KG1 (cell line): ENCODE measurements around the gene PDE4B.
A peak's percentile ranks its signal among the peaks of the same experiment; 100 is the strongest.

Experiments
- DNase-seq: peaks from one replicate; lab custom pipeline; 2025; lab: John Stamatoyannopoulos, UW

The PDE4B gene

GRCh38 chr1:65792669-65793358, at the start of gene PDE4B:
Gene PDE4B, plus strand, starts transcription at chr1:65792895.
- peak; percentile 27 for DNase-seq

- DNase-seq, result no peak
Measured at GRCh38 chr1:65744731-65745130, 48.0 kb upstream of the PDE4B start.

DNA sequence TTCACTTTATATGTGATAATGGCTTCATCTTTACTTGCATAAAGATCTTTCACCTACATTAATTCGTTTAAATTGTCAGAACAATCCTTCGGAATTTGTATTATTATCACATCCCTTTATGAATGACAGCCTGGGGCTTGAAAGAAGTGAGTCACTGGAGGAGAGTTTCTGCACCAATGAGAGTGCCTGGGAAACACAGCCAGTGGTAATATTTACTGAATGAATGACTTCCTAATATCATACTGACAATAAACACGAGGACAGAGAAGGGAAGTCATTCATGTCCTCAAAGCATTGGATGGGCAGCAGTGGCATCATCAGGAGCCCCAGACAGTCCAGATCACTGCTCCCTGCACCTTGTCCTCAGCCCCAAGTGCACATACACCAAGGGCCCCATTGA, 40.7 kb upstream of the PDE4B start:
- DNase-seq, result no peak

- DNase-seq, result no peak
Measured at GRCh38 chr1:65756616-65757015, 36.1 kb upstream of the PDE4B start.

GRCh38 chr1:65757531-65757930, 35.2 kb upstream of the PDE4B start:
- no peak for DNase-seq

DNA sequence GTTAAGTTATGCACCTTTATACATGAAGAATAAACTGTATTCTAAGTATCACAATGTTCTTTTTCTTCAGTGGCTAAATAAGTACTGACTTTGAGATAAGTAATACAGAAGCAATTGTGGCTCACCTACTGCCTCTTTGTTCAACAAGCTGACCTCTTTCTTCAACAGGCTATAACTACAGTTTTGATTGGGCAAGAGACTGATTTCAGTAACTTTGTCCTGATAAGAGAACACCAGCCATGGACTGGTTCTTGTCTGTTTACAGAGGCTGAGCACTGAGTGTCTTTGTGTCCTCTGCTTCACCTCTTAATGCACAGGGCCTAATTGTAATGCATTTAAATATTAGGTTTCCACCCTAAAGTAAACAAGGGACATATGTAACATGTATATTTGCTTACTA, 34.6 kb upstream of the PDE4B start:
- no peak for DNase-seq

- DNase-seq, result no peak
Measured at GRCh38 chr1:65759516-65759915, 33.2 kb upstream of the PDE4B start.

GRCh38 chr1:65762081-65762862, 30.4 kb upstream of the PDE4B start:
- no peak for DNase-seq

DNA sequence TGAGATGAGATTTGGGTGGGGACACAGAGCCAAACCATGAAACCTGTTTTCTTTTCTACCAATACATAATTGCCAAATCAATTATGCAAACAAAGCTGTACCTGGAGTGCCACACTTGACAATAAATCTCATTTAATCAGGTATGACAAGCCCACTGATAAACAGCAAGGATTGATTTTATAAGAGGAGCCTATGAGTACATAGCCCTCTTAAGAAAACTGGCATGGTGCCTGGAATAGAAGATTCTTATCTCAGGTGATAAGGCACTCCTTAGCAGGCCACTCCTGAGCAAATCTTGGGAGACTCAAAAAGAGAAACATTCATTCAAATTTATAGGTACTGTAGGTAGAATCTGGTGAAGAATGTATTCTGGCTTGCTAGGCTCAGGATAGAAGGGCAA, 28.6 kb upstream of the PDE4B start:
- no peak for DNase-seq

- no peak for DNase-seq
Measured at GRCh38 chr1:65765631-65766030, 27.1 kb upstream of the PDE4B start.

- no peak for DNase-seq
Measured at GRCh38 chr1:65769636-65770035, 23.1 kb upstream of the PDE4B start.

DNA sequence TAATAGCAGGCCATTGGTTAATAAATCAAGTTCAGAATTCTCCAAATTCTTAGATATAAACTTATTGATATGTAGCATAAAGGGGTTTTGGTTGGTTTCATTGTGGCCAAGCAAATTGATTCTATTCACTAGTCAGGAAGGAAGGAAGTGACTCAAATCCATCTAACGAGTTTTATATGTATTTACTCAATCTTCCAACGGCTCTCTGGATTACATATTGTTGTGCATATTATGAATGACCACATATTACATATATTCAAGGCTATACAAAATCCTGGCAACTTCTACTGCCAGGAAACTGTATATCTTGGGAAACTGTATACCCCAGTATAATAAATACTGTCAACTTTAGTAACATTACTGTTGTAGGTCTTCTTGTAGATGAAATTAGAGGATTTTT, 20.1 kb upstream of the PDE4B start:
- DNase-seq, result no peak

DNA sequence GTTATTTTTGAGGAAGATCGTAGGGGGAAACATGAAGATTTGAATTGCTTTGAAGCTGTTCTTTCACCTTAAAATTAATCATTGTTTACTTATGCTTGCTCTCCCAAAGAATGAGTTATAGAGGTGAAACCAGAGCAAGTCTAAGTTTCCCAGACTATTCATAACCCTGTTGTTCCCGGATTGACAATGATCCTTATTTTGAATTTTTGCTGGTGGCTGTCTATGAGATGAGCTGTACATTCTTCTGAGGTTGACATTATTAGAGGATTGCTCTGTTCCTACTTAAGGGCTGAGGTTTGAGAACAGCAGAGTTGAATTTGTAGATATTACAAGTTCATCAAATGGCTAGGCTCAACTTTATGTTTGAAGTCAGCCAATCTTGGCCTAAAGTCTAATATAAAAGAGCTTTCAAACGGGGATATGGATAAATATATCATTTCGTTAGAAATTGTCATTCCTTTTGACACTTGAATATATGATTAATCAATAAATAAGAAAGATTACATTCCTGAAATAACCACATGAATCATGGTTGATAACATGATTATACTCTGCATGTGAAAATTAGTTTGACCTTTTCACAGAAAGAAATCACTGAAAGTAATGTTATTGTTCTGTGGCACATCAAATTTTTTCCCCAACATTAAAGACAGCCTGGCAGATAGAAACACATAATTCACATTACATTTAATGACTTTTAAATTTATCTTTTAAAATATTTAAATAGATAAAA, 19.1 kb upstream of the PDE4B start:
- DNase-seq, result no peak

DNA sequence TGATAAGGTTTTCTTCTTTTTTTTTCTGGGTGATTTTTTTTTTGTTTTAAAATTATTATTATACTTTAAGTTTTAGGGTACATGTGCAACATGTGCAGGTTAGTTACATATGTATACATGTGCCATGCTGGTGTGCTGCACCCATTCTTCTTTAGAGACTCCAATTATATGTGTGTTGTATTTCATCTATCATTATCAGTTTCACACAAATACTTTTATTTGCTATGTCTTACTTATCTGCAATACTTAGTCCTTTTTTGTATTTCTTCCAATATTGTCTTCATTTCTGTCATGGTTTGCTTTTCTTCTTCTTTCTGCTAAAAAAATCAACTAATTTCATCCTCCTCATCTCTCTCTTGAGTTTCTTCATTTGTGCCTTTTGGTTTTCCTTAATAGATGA, 3.9 kb upstream of the PDE4B start:
- DNase-seq, result no peak

GRCh38 chr1:65791396-65791795, 1.3 kb upstream of the PDE4B start:
- DNase-seq, result no peak

GRCh38 chr1:65791801-65792668, 660 bp upstream of the PDE4B start:
- DNase-seq, result no peak

DNA sequence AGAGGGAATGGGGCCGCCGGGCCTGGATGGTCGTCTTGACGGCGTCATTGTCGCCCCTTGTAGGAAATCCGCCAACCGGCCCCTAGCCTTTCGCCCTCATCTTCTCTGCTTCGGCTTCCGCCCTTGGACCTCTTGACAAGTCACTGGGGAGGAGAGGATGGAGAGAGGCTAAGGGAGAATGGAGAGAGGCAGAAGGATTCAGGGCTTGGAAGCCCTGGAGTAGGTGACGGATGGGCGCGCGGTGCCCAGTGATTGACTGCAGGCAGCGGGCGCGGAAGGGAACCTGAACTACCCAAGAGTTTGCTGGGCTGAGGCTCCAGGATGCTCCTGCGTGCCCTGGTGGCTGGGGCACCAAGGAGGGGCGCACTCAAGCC, 651 bp downstream of the PDE4B start:
- DNase-seq, result no peak

- DNase-seq, result no peak
Measured at GRCh38 chr1:65795311-65795710, 2.6 kb downstream of the PDE4B start.

DNA sequence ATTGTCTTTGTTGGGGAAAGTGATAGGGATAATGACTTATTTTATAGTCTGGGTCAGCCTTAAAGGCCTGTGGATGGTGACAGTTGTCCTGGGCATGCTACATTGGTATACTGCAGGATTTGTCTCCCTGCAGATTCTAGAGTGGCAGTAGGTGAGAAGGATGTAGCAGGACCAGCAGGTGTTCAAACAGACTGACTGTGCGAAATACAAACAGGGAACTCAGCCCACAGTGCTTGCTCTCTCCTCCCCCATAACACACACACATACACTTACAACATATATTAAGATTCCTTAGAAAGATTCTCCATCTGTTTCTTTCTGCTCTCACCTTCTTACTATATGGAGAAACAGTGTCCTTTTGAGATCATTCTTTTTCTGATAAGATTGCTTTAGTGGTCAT, 6.9 kb downstream of the PDE4B start:
- DNase-seq, result no peak

DNA sequence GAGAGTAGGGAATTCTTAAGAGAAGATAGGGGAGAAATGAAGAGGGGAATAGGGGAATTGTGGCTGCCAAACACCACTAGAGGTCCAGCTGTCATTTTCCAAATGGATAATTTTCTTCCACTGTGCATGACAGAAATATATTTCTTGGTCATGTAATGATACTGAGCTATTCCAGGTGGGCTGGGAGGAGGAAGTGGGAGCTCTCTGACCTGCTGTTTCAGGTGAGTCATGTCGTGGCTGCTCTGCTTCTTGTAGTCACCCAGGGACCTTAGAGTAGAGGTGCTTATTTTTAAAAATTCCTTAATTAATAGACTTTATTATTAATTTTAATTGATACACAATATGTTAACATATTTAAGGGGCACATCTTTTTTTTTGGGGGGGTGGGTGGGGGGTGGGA, 11.9 kb downstream of the PDE4B start:
- no peak for DNase-seq

GRCh38 chr1:65812065-65812464, 19.4 kb downstream of the PDE4B start:
- peak; percentile 65 for DNase-seq

GRCh38 chr1:65813956-65814355, 21.3 kb downstream of the PDE4B start:
- DNase-seq, result no peak
